HTR-8/SVneo (cell line): Measurements from ENCODE around the gene PROB1.
A peak's percentile ranks its signal among the peaks of the same experiment; 100 is the strongest.
"Not testable (repeated sequence)": the region's sequence is repeated elsewhere in the genome, so short reads cannot be mapped to it uniquely, and the experiment has no call there.

Experiments used
- DNase-seq: peaks from one replicate; pipeline ENCODE4 v3.0.0; 2011; ENCODE audit warnings: low spot score, mixed read lengths; ENCODE audit not compliant: insufficient read length
- FAIRE-seq: peaks from 2 replicates; lab custom pipeline; 2011; peaks lifted over from hg19 to GRCh38; lab: Jason Lieb, UNC

Gene PROB1

DNA sequence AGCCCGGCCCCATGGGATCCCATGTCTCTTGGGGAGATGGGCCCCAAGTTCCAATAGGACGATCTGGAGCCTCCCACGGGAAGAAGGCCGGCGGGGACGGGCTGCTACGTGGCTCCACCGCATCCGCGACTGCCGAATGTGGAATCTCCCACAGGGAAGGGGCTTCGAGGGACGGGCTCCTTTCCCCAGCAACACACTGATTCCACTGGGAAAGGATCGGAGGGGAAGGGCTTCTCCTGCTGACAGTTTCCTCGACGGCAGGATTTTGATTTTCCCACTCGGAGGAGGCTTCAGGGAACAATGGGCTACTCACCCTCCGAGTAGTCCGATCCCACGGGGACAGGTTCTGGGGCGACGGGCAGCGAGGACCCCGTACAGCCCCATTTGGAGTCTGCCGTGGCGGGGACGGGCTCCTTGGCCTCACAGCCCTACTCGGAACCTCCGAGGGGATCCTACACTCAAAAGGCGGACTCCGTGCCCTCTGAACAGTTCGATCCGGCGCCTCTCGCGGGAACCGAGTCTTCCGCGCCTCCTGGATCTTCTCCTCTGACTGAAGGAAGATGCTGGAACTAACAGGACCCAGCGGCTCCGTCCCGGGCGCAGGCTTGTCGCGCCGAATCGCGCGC is 1.3 kb downstream of the PROB1 start:
- DNase-seq (no peak), FAIRE-seq (no peak)

DNA sequence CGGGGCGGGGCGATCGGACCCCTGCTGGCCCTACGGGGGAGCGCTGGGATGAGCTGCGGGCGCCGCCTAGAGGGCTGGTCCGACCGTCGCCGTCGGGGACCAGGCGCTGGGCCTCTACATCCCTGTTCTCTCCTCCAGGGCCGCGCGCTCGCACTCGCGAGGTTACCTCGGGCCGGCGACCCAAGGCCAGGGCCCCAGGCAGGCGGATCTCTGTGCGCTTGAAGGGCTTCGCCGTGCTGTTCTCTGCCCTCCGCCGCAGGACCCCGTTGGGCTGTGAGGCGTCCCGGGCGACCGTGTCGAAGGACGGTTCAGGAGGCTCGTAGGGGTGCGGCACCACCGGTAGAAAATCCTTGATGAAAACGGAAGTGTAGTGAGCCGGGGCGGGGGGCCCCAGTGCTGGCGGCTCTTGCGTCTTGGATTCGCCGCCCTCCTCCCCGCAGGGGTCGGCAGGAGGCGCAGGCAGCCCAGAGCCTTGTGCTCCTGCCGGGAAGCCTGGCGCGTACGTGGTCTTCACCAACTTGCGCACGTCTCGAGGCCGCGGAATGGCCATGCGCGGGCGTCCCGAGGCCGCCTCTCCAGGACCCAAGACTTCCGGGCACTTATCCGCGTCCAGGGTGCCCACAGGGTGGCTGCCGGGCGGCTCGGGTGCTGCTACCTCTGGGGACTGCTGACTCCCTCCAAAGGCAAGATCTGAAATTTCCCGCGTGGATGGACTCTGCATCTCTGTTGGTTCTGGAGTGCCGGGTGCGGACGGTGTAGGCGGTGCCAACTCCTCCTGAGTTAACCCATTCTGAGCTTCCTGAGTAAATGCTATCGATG is 2.0 kb downstream of the PROB1 start:
- DNase-seq (peak; percentile 80), FAIRE-seq (no peak)

DNA sequence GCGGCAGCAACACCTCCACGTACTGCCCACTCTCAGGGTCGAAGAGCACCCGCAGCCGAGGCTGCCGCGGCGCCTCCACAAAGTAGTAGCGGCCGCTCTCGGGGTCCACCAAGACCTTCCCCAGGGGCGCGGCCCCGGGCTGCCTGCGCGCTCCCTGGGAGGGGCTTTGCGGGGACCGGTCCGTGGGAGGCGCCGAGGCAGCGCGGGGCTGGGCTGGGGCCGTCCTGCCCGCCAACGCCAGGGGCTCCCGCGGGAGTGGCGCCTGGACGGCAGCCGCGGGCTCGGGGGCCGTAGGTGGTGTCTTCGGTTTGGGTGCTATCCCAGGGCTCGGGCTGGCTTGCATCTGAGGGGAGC is 2.6 kb downstream of the PROB1 start:
- DNase-seq, result no peak
- FAIRE-seq, result no peak

DNA sequence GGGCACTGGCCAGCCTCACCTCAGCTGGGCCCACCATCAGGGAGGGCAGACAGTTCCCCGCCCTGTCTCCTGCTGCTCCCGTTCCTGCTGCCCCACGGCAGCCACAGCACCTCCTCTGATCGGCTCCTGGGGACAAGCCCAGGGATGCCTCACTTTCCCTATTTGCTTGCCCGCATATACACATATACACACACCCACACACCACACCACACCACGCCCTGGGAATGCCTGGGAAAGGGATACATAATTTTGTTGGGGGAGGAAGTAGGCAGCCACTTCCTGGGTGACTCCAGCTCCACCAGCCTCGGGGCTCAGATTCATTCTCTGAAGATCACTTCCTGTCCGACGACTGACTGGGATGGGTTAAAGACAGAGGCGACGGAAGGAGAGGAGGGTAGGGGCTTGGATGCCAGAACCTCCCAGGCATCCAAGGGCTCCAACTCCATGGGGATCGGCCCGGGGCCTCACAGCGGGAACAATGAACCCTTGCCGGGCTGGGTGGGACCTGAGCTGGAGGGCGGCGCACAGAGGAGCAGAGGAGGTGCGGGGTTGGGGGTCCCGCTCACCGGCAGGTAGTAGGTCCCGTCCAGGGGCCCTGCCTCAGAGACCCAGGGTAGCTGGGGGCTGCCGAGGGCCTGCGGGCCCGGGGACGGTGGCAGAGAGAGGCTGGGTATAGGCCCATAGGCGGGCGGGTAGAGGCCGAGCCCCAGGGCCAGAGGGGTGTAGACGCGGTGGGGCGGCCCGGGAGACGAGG is 3.2 kb downstream of the PROB1 start:
- DNase-seq (peak; percentile 80), FAIRE-seq (no peak)

DNA sequence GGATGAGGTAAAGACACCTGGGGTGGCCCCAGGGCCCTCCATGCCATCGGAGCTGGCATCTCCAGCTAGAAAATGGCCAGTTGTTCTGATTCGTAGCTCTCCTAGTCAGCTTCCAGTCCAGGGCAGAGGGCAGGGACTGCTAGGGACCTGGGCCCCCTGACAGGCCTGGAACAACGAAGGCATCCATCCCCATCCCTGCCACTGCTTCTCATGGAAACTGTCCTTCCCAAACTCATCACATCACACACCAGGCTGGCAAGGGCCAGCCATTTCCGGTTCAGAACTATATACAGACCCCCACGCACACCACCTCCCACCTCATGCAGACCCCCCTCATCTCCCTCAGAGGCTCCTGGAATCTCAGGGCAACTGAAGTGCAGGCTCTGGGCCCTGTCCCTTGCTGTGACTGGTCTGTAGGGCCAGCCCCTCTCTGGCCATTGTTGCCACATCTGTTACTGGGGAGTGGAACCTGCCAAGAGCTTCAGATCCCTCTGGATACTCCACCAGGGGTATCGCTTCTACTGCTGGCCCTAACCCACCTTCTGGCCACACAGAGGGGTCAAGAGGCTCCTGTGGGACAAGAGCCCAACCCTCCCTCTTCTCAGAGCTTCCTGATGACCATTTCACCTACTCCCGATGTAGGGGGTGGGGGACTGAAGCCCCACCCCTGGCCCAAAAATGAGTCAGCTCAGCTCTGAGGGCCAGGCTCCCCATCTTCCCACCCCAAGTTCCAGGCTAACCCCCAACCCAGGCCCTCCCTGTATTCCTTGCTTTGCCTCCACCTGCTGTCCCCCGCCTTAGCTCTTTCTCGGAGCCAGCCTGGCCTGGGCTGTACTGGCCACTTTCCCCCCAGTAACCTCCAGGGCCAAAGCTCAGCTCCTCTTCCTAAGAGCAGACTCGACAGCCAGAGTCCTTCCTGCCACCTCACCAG is 4.0 kb downstream of the PROB1 start:
- FAIRE-seq (no peak), DNase-seq (no peak)

GRCh38 chr5:139389701-139390638 is 4.9 kb downstream of the PROB1 start, which contains the start of gene MZB1:
MZB1 (minus strand) TSS chr5:139389913; CDS start chr5:139389856, 57 bp downstream.
- FAIRE-seq, result no peak

DNA sequence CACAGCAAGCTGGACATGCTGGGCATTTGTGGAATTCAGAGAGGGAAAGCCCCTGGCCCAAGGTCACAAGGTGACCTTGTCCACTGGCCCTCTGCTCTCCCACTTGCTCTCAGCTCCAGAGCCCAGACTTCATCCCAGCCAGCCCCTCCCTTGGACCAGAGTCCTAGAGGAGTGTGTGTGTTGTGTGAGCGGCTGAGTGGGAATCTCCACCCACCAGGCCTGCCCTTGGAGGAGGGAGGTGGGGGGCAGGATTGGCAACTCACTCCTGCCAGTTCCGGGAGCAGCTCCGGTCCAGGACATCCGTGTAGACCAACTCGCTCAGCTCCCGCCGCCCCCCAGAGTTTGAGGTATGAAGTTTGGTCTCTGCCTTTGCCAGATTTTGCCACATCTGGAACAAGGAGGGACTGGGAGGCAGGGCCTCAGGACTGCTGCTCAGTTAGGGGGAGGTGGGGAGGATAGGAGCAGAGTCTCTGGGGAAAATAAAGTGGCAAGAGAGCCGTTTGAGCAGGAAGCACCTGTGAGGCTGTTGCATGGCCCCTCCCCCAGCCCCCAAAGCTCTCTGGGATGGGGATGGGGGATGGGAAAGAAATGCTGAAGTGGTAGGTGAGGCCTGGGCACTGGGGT is 6.6 kb downstream of the PROB1 start:
- no peak for FAIRE-seq
- DNase-seq, result no peak

More at GRCh38 chr5:139389701-139390638, 4.9 kb downstream of the PROB1 start, which contains the start of gene MZB1:
- no peak for DNase-seq

- DNase-seq, result no peak
- FAIRE-seq, result no peak
Observed at GRCh38 chr5:139387611-139388197, 7.2 kb downstream of the PROB1 start.

- not testable (repeated sequence) for DNase-seq, FAIRE-seq
Observed at GRCh38 chr5:139386956-139387355, 7.9 kb downstream of the PROB1 start.

- FAIRE-seq (no peak), DNase-seq (no peak)
Observed at GRCh38 chr5:139386050-139386438, 8.9 kb downstream of the PROB1 start.

DNA sequence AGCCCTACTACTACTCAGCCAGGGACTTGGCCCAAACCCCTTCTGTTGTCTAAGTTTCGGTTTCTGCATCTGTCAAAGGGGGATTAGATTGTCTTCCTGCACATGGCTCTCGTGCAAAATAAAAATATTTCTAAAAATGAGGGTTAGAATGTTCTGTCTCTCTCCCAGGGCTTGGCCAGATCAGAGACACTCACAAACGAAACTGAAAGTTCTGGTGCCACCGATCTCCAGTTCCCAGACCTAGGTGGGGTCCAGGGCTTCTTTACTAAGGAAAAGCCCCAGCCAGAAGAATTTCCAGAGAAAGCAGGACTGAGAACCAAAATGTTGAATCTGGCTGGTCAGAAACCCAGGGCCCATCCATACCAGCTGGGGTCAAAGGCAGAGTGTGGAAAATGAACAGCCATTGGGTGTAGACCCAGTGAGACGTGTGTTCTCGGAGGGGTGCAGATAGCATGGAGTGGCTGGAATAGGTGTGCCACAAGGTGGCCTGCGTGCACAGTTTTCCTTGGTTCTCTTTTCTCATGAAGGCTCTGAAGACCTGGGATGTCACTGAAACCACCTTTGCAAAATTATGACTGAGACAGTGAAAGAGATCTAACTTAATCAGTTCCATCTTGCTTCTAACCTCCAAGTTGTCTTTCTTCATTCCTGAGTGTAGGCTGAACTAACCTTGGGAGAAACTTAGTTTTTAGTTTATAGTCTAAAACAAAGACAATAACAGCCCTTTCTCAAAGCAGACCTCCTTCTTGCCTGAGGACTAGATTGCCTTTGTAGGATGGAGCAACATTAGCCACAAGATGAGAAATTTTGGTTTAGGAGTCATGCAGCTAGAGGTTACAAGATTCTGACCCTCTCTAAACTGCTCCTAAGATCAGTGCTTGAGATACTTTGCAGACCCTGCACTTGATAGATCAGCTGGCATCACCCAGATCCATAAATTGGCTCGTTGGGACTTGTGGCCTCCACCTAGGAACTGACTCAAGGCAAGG is 9.5 kb downstream of the PROB1 start:
- DNase-seq (no peak), FAIRE-seq (no peak)

GRCh38 chr5:139384591-139385051 is 10.3 kb downstream of the PROB1 start:
- DNase-seq, result no peak

GRCh38 chr5:139383993-139384590 is 10.8 kb downstream of the PROB1 start:
- DNase-seq (no peak), FAIRE-seq (no peak)

More at GRCh38 chr5:139384591-139385051, 10.3 kb downstream of the PROB1 start:
- no peak for FAIRE-seq

GRCh38 chr5:139383275-139383992 is 11.5 kb downstream of the PROB1 start, which contains the start of gene SLC23A1:
SLC23A1 (minus strand) TSS chr5:139383297; CDS start chr5:139383253, 44 bp downstream.
- DNase-seq (no peak), FAIRE-seq (no peak)

- FAIRE-seq (no peak), DNase-seq (no peak)
Observed at GRCh38 chr5:139382807-139383206, 12.1 kb downstream of the PROB1 start.
